Stimulated activated CD4-positive, alpha-beta T cell treated with anti-CD3 and anti-CD28 coated beads, Interleukin-2, amount 100 ng/mL, for 24 hours (primary cell): ENCODE data around the gene COBLL1.

Experiments used
- DNase-seq, 2 donors: peaks; one replicate each; pipeline ENCODE4 v3.0.0-alpha.2; 2020

The COBLL1 gene

GRCh38 chr2:164667566-164667965 lies 174.1 kb downstream of the COBLL1 start:
- DNase-seq, result no peak

DNA sequence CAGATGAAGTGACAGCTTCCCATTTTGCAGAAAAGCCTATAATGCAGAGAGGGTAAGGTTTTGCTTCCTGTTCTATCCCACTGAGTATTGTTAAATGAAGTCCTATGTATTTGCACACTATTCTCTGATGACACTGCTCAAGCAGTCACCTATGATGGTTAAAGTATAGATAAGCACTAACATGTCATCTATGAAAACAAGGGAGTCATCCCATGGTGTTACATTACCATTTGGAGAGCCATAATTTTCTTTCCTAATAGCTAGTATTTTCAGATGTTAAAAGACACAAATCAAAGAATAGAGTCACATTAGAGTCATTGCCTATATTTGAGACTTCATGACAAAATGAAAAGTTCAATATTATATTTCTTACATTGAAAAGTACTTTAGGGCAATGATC lies 177.6 kb downstream of the COBLL1 start:
- DNase-seq, result no peak

DNA sequence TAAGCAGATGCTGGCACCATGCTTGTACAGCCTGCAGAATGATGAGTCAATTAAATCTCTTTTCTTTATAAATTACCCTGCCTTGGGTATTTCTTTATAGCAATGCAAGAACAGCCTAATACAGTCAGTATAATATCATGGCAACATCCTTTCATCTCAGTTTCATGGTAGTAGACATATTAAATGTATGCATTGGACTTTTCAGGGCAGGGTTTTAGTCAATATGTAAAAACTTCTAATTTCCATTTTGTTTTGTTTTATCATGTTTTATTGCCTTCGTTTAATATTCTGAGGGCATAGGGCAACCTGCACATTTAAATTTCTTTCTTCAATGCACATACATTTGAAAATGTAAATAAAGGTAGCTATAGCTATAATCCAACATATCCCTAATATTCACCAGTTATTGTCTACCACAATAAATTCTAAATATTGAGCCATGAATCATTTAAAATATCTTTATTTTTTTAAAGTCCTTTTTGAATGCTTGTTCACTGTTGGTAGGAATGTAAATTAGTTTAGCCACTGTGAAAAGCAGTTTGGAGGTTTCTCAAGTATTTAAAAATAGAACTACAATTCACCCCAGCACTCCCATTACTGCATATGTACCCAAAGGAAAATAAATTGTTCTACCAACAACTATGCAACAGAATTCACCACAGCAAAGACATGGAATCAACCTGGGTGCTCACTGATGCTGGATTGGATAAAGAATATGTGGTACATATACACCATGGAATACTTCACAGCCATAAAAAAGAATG lies 178.6 kb downstream of the COBLL1 start:
- no peak for DNase-seq

DNA sequence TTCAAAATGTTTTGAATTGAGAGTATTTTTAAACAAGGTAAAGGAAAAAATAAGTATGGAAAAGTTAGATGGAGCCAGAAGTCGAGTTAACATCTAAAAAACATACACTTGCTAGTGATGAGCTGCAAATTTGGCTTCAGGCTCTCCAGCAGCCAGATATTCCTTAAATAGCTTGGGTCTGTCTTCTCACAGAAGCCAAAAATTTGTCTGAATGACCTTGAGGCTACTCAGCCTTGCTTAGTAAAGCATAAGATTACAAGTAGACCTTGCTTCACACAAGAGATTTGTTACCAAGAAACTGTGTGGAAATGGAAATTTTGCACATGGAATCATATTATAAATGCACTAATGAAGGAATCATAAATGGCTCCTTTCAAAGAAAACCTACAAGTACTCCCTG lies 179.6 kb downstream of the COBLL1 start:
- DNase-seq, result no peak

- no peak for DNase-seq
Measured at GRCh38 chr2:164661349-164661748, 180.3 kb downstream of the COBLL1 start.

DNA sequence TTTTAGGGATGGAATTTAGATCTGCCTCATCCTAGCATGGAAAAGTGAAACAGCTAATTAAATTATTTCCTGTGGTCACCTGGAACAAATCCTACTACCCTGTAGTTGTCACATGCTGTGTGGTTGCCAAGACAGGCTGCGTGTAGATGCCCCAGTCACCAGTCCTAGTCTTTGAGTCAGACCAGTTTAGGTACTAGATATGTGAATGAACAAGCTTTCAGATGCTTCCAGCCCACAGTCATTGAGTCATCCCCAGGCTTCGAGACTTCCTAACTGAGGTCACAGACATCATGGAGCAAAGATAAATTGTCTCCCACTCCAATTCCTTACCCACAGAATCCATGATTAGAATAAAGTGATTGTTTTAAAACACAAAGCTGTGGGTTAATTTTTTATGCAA lies 184.5 kb downstream of the COBLL1 start:
- no peak for DNase-seq

- no peak for DNase-seq
Measured at GRCh38 chr2:164655750-164656149, 185.9 kb downstream of the COBLL1 start.

DNA sequence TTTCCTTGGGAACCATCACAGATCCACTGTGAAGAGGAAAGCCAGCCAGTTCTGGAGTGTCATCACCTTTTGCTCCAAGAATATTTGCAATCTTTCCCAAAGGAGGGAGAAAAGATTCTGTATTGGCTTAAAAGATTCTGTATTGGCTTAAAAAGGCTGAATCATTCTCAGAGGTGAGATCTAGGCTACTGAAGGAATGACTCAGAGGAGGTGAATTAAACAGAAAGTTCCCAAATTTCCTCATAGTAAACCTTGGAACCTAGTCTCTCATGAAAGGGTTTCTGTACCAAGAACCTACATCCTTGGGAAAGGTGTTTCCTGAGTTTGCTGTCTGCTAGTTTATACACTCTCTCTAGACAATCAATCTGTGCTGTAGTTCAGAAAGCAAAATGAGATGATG lies 186.3 kb downstream of the COBLL1 start:
- DNase-seq, result no peak

DNA sequence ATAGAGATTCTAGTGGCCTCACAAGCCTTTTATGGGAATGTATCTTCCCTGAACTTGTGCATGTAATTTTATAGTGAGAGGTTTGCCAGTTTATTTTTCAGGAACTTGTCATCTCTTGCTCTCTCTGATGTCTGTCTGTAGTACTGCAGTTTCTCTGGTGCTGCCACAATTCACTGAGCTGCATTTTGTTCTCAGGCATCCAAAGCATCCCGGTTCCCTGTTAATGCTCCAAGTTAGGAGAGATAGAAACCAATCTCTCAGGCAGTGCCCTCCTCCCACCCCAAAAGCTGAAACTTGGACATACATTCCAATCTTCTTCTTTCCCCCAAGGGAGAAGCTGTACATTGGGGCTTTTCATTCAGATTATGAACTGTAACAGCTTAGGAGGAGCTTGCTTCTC lies 190.3 kb downstream of the COBLL1 start:
- DNase-seq, result no peak

DNA sequence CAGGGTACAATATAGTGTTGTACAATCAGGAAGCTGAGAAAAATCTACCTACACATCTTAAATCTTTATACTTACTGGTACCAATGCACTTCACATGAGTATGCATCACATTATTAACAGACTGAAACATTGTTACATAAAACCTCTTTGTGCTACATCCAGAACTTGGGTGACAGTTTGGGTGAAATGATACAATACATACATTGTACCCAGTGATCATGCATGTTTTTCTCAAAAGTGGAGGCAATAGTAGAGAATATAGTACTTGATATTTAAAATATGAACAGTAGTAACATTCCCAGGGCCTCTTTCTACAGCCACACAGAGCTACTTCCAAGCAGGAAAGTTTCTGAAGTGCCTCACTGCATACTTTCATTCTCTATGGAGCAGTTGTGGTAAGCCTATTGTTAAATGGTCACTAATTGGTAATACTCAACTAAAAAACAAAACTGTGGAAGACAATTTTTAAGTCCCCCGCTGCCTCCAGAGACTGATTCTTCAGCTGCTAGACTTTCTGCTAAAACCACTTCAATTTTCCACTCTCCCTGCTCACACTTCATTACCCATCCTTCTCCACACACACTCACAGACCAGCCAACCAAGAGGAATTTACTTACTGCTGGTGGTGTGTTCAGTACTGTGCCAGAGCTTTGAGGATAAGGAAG lies 197.5 kb downstream of the COBLL1 start:
- no peak for DNase-seq

- DNase-seq, result no peak
Measured at GRCh38 chr2:164642946-164643555, 198.6 kb downstream of the COBLL1 start.

GRCh38 chr2:164642268-164642667 lies 199.4 kb downstream of the COBLL1 start:
- no peak for DNase-seq
